Pulmonary artery endothelial cell (primary cell): Measurements from ENCODE around the gene FOXRED2. TPM values are rescaled to one million over a fixed set of nuclear protein-coding genes. Genes with fewer than 3 reads are reported as not detected.
"Not testable (repeated sequence)": the region's sequence is repeated elsewhere in the genome, so short reads cannot be mapped to it uniquely, and the experiment has no call there.

Experiments
- DNase-seq: peaks from one replicate; pipeline ENCODE4 v3.0.0-alpha.2; 2011; ENCODE audit warnings: low read depth, low spot score
- total RNA-seq: library from RNA; depleted of rRNA; stranded (reverse); fragments of >200 nt; gene quantifications from 2 replicates; pipeline ENCODE4 v1.2.3, GENCODE V29; 2014

Gene FOXRED2
- total RNA-seq: 4.9 and 6.2 TPM in 2 replicates

DNA sequence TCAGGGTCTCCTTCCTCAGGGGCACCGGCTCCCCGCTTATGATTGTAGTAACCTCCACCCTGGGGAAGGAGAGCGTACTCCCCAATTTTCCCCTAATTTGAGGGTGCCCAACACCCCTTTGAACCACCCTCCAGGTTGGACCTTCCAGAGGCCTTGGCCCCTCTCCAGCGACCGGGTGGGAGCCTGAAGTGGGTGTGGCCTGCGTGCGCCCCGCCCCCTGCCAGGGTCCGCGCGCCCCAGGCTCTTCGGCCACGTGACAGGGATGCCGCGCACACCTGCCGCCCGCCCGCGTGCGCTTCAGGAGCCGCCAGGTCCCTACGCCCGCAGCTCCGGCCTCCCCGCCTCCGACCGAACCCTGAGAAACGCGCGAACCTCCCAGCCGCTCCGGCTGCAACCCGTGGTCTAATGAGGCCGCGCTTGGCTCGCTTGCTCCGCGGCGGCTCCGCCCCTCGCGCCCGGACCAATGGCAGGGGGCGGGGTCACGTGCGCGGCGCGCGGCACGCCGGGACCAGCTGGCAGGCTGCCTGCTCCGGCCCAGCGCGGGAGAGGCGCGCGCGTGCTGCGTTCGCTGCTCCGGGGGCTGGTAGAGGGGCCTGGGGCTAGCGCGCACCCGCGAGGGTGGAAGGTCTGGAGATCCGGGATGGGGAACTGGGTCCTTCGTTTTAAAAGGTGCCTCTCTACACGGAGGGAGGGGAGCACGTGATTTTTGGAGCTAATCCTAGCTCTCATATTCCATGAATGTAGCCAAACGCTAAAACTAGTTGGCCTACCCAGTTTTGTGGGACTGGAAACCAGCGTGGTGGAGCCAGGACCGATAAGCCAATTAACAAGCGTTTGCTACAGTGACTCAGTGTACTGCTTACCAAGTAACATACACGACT, at the start of gene FOXRED2:
Gene FOXRED2, minus strand, starts transcription at position 404 of the 881 bp plus-strand sequence. CDS start 618 bp downstream, outside the sequence.
- peak; percentile 45 for DNase-seq

DNA sequence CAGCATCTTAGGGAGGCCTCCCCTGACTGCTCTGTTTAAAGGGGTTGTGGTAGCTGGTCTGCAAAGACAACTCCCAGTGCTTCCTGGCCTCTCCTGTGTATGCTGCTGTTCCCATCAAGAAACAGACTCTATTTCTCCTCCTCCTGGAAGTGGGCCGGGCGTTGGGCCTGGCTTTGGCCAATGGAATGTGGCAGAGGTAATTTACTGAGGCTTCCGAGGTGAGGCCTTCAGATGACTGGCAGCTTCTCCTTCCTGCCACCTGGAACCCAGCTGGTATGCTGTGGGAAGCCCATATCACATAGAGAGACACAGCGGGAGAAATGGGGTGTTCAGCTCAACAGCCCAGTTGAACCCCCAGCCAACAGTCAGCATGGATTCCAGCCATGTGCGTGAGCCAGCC, 47.3 kb upstream of the FOXRED2 start:
- DNase-seq: no peak

- no peak for DNase-seq
These were observed 45.4 kb upstream of the FOXRED2 start for GRCh38 chr22:36552289-36552688.

GRCh38 chr22:36550701-36551495, 44.1 kb upstream of the FOXRED2 start:
- no peak for DNase-seq

- DNase-seq: no peak
These were observed 42.2 kb upstream of the FOXRED2 start for GRCh38 chr22:36549033-36549432.

GRCh38 chr22:36548606-36549005, 41.8 kb upstream of the FOXRED2 start:
- no peak for DNase-seq

- no peak for DNase-seq
These were observed 40.1 kb upstream of the FOXRED2 start for GRCh38 chr22:36546932-36547331.

DNA sequence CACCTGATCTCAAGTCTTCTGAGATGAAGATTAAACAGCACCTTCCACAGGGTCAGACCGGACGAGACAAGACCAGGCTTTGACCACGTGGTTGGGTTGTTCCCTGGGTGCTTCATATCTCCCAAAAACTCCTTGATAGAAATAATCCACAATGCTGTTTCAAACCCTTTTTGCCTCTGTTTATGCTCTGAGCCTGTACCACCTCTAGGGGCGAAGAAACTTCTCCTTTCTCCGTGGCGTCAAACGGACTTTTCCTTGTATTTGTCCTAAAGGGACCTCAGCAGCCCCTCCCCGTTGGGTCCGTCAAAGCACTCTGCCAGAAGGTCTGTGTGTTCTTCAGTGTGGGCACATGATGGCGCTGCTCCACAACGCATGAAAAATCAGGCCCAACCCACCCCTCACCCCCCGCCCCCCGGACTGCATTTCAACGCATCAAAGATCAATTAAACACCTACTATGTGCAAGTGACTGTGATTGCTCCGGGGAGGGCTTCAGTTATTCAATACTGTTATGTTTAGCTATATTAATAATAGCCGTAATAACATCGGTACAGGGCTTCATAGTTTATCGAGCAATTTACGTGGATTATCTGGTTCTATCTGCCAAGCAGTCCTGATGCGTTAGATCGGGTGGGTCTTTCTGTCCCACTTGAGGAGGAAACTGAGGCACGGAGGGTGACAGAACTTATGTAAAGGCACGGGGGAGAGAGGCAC, 39.4 kb upstream of the FOXRED2 start:
- no peak for DNase-seq

DNA sequence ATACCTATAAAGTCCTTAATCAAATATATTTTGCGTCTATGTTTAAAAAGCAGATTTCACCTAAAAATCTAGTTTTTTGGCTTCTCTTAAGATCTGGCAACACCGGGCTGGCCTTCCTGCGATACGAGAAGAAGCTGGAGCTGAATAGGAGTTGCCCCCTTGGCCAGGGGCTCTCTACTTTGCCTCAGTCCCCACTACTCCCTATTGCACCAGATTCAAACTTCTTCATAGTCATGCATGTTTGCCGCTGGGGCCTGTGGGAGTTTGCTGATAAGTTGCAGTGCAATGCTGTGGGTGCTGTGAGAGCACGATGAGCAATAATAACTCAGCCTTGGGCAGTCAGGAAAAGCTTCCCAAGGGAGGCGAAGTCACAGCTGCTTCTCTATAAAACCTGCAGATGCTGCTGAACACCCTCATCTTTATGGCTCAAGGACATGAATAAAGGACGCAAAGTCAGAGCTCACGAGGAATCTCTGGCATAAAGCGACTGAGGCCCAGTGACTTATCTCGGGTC, 37.3 kb upstream of the FOXRED2 start:
- no peak for DNase-seq

DNA sequence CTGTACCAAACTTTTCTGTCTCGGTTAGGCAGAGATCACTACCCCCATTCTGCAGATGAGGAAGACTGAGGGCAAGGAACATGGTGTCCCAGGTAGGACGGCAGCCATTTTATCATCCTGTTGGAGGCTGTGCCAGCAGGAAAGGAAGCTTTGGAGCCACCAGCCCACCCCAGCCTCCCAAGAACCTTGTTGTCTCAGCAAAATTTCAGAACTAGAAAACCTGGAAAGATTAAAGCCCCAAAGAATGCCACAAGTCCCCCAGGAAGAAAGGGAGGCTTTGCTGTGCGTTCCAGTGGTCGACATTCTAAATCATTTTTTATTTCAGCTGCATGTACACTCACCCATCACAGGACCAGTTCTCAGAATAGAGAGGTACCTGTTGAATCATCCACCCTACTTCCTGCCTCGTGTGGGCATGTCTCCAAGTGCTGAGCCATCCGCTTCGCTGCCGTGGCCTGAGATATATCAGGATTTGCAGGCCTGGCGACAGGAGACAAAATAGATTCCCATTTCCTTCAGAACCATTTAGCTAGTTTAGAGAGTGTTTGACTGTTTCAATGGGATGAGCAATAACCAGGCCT, 35.1 kb upstream of the FOXRED2 start:
- peak; percentile 43 for DNase-seq

DNA sequence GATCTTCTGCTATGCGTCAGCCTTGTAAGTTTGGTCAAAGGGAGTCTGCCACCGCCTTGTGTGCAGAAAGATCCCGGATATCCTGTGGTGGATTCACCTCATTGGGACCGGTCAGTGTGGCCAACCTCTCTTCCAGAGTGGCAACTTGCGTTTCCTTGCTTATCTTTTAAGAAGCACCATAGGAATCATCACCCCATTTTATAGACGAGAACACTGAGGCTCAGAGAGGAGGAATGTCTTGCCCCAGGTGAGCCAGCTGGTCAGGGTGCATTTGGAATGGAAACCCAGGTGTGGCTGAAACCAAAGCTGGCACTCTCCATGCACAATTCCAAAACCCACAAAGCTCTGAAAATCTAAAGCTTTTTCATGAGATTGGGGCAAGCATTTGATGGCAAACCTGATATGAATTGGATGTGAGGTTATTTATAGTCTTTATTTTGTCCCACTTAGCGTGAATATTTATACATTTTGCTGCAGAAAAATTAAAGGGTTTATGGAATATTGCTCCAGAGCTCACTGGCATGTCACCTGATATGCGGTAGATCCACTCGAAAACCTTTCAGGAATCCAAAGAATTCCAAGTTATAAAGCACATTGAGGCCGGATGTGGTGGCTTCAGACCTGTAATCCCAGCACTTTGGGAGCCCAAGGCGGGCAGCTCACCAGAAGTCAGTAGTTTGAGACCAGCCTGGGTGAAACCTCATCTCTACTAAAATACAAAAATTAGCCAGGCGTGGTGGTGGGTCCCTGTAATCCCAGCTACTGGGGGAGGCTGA, 34.2 kb upstream of the FOXRED2 start:
- no peak for DNase-seq

DNA sequence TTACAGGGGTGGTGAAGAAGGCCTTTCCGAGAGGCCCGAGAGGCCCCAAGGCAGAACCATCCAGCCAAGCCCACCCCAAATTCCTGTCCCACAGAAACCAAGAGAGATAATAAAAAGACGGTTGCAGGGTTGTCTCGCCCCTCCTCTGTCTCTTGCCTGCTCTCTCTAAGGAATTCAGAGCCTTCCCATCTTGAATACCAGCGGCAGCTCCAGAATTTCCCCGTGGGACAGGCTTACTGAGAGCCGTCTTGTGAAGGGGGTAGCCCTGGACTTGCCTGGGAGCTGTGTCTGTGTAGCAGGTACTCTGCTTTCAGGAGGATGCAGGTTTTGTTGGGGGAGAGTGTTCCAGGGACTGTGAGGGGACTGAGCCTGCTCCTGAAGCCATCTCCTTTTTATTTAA, 31.7 kb upstream of the FOXRED2 start:
- DNase-seq: no peak

- DNase-seq: no peak
These were observed 29.9 kb upstream of the FOXRED2 start for GRCh38 chr22:36536717-36537116.

DNA sequence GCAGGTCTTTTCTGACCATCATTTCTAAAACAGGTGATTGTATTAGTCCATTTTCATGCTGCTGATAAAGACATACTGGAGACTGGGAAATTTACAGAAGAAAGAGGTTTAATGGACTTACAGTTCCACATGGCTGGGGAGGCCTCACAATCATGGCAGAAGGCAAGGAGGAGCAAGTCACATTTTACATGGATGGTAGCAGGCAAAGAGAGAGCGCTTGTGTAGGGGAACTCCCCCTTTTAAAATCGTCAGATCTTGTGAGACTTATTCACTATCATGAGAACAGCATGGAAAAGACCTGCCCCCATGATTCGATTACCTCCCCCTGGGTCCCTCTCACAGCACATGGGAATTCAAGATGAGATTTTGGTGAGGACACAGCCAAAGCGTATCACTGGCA, 26.5 kb upstream of the FOXRED2 start:
- DNase-seq: not testable (repeated sequence)

DNA sequence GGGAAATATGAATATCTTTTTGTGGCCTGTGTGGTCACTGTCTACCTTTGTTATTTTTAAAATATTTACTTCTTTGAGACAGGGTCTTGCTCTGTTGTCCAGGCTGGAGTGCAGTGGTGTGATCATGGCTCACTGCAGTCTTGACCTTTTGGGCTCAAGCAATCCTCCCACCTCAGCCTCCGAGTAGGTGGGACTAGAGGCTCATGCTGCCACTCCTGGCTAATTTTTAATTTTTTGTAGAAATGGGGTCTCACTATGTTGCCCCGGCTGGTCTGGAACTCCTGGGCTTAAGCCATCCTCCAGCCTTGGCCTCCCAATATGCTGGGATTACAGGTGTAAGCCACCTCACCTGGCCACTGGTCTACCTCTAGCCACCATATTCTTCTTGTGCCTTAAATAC, 25.6 kb upstream of the FOXRED2 start:
- no peak for DNase-seq

GRCh38 chr22:36528795-36529751, 22.2 kb upstream of the FOXRED2 start, which contains the start of gene EIF3D:
EIF3D (minus strand) TSS chr22:36529166; CDS start chr22:36526121, 3,045 bp downstream.
- DNase-seq: peak; percentile 97

GRCh38 chr22:36528341-36528740, 21.5 kb upstream of the FOXRED2 start:
- no peak for DNase-seq

- no peak for DNase-seq
These were observed 15.8 kb upstream of the FOXRED2 start for GRCh38 chr22:36522662-36523061.

GRCh38 chr22:36520423-36520822, 13.6 kb upstream of the FOXRED2 start:
- no peak for DNase-seq
